GM10847 (cell line): ENCODE measurements around the gene MLNR.

Source experiments
- POLR2A ChIP-seq: IDR thresholded peaks from 2 replicates; pipeline ENCODE4 v1.6.1; 2011; ENCODE audit not compliant: insufficient read length; ENCODE audit errors: extremely low read depth

The MLNR gene, protein sequence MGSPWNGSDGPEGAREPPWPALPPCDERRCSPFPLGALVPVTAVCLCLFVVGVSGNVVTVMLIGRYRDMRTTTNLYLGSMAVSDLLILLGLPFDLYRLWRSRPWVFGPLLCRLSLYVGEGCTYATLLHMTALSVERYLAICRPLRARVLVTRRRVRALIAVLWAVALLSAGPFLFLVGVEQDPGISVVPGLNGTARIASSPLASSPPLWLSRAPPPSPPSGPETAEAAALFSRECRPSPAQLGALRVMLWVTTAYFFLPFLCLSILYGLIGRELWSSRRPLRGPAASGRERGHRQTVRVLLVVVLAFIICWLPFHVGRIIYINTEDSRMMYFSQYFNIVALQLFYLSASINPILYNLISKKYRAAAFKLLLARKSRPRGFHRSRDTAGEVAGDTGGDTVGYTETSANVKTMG

DNA sequence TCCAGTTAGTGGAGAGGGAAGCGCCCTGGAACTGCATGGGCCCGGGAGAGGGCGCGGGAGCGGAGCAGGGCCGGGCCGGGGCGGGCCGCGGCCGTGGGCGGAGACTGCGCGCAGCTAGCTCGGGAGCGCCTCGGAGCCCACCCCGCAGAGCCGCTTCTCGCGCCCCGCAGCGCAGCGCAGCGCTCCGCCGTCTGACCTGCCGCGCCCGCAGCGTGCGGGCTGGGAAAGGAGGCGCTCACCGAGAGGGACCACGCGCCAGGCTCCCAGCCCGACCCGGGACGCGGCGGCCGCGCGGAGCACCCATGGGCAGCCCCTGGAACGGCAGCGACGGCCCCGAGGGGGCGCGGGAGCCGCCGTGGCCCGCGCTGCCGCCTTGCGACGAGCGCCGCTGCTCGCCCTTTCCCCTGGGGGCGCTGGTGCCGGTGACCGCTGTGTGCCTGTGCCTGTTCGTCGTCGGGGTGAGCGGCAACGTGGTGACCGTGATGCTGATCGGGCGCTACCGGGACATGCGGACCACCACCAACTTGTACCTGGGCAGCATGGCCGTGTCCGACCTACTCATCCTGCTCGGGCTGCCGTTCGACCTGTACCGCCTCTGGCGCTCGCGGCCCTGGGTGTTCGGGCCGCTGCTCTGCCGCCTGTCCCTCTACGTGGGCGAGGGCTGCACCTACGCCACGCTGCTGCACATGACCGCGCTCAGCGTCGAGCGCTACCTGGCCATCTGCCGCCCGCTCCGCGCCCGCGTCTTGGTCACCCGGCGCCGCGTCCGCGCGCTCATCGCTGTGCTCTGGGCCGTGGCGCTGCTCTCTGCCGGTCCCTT, at the start of gene MLNR:
Gene MLNR, plus strand, starts transcription at position 303 of the 820 bp plus-strand sequence. Its CDS starts 0 bp downstream, at position 303.
- no peak for TF ChIP-seq POLR2A

DNA sequence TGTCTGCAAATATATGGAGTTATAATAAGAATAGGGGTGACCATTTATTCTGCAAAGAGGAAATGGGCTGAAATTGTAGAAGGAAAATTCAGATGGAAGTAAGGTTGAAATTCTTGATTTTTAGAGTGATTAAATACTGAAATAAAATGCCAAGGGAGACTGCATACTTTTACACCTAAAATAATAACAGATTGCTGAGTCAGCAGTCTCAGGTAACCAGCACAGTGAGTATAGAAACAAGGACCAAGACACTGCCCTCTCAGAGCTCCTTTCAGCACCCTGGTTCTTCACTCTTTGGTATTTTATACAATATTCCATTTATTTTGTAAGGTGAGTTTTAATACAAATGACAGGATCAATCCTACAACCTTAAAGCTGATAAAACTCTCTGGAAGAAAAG, 48.8 kb upstream of the MLNR start:
- no peak for TF ChIP-seq POLR2A

DNA sequence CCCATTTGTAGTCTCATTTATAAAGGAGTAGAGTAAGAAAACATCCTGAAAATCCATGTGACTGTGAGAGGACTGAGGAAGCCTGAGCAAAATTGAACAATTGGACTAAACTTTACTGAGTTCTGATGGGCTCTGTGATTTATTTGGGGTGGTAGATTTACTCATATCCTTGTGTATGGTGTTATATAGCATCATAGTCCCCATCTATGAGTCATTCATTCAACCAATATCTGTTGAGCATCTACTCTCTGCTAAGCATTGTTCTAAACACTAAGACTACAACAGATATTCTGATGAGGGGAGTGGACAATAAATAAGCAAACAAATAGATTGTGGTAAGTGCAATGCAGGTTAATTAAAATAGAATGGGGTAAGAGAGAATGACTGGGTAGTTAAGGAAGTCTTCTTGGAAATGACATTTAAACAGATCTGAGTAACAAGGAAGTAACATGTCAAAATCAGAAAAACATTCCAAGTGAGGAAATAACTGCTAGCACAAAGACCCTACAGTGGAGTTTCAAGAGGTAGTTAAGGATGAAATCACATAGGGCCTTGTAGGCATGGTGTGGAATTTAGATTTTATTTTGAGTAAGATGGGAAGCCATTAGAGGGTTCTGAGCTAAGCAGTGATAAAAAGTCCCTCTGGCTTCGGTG, 36.3 kb upstream of the MLNR start:
- TF ChIP-seq POLR2A, result no peak

DNA sequence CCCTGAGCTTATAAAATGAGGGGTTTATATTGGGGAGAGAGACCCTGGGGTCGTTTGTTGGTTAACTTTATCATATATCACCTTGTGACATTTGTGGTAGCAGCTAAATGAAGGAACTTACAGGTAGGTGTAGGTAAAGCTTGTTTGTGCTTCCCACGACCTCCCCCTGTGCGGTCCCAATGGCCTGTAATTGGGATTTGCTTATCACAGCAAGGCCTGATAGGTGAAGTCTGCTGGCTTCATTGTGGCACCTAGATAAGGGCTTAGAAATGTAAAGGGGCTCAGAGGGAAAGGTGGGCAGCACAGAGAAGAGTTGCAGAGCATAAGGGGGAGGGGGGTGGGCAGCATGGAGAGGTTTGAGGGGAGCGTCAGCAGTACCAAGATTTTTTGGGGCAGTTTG, 35.5 kb upstream of the MLNR start:
- no peak for TF ChIP-seq POLR2A

DNA sequence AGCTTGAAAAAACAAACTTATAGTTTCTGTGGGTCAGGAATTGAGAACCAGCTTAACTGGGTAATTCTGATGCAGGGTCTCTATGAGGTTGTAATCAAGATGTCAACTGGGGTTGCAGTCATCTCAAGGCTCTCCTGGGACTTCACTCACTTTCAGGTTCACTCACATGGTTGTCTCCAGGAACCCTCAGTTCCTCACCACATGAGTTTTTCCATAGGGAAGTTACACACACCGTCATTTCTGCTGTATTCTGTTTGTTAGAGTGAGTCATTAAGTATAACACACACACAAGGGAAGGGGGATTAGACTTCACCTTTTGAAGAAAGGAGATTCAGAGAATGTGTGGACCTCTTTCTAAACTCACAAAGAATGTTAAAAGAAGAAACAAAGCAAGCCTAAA, 34.9 kb upstream of the MLNR start:
- TF ChIP-seq POLR2A, result no peak

DNA sequence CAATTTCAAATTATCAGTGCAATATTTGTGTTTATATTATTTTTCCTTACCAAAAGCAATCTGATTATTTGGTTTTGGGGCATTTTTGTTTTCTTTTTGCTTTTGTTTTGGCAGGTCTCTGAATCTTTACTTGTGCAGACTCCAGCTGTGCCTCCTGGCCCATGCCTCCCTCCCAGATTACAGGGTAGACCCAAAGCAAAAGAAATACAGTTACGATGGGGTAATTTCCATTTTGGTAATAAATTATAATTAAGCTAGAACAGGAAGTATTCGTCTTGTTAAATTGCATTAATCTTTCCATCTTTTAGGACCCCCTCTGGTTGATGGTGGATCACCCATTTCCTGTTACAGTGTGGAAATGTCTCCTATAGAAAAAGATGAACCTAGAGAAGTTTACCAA, 29.2 kb upstream of the MLNR start:
- TF ChIP-seq POLR2A, result no peak

DNA sequence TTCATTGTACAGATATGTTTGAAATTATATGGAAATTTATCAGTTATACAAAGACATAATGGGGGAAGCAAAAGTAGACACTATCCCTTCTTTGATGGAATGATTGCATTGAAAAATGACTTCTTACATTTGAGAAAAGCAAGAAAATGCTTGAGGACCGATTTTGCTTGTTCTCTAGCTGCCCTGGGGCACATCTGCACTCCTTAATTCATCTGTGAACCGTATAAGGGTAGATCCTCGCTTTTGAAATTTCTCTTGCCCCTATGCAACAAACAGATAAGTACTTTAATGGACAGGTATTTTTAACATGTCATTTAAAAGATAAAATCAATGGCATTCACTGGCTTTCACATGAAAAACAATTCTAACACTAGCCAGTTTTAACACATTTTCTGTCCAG, 13.5 kb upstream of the MLNR start:
- TF ChIP-seq POLR2A, result no peak

DNA sequence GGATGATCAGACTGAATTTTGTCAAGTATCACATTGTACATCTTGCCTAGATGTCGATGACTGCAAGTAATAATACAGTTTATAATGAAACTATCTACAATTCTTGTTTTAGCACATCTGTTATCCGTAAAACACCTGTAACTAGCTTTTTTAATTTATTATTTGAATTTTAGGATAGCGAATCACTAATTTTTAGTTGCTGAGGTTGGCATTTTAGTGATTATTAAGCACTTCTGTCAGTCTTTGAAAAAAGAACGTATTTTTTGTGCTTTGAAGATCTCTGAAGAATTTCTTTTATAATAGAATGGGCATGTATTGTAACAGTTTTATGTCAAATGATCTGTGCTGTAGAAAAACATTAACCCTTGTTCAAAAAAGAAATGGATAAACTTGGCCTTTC, 11.5 kb upstream of the MLNR start:
- TF ChIP-seq POLR2A, result no peak

DNA sequence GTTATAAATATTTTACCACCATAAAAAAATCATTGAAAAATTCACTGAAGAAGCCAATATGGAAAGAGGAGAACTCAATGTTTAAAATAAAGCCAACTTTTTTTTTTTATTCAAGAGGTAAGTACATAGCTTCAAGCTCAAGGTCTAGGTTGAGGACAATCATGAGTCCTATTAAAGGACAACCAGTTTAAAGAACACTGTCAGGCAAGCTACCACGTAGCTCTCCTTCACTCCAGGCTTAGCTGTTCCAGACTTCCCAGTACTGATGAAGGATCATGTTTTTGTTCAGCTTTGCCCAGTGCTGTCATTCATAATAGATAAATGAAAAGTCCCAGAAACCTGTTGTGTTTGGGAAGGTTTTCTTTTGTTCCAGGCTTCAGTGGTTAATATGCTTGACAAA, 10.0 kb upstream of the MLNR start:
- no peak for TF ChIP-seq POLR2A

DNA sequence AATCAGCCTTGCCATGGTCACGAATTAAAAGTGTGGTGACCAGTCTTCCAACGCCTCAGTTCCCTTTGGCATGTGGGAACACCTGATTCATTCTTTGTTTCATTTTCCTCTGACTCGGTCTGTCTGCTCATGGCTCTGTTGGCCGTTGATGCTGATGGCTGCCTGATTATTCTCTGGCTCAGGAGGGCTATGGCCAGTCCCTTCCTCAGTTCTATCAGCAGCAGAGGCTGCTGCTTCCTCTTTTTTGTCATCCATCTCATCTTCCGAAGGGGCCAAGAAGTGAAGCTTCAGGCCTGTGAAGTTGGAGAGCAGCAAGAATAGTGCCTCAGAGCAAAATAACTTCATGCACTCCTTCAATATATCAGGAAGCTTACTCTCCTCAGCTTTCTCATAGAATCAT, 9.5 kb upstream of the MLNR start:
- TF ChIP-seq POLR2A, result no peak

DNA sequence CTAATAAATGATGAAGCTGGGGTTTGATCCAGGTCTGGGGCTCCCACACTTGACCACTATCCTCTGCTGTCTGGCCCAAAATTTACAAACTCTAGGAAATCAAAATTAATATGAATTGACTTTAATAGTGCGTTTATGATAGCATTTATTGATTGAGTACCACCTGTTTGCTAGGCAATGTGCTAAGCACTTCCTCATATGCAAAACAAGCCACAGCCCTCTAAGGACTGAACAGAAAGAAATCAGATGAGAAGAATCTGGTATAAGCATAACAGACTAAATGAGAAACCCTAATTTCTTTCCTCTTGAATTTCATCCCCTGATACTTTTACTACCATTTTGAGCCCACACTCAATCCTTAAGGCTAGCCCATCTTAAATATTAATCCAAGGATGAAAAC, 6.6 kb upstream of the MLNR start:
- no peak for TF ChIP-seq POLR2A

DNA sequence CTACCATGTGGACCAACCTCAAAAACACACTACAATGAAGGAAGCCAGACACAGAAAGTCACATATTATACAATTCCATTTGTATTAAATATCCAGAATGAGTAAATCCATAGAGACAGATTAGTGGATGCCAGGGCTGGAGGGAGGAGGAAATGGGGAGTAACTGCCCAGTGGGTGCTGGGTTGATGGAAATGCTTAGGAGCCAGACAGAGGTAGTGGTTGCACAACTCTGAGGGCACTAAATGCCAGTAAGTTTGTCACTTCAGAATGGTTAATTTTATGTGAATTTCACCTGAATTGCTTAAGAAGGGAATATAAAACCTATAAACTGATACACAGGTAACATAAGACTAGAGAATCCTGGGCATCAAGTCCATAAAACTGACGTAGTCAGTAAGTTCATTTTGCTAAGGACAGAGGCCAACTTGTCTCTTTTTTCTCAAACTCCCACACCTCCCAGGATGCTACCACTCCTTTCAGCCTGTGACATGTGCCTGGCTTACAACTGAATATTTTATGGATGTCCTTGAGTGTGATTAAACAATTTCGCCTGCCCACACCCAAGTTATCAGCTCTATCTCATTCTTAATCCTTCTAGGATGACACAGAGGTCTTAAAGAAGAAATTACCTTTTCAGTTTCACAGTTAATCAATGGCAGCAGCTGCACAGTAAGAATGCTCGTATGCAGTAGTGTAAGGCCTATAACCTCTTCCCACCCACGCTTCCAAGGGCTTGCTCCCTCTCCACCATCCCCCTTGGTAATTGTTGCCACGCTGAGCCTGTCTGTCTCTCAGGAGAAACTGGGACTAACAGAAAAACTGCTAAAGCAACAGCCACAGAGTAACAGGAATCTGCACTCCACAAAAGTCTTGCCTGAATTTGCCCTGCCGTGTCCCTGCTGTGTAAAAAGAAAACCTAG, 5.9 kb upstream of the MLNR start:
- no peak for TF ChIP-seq POLR2A

DNA sequence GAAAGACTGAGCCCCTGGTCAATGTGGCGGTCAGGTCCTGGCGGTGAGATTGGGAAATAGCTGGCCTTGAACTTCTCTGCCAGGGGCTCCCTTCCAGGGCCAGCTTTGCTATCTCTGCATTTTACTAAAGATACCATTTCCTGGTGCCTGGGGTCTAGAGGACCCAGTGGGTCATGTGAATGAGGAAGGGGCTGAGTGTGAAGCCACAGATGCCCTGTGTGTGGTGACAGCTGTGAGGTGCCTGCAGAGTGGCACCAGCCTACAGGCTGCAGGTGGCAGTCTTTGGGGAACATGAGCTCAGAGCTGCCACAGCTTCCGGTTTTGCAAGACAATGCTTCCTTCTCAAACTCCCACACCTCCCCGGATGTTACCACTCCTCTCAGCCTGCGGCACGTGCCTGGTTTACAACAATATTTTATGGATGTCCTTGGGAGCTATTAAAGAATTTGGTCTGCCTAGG, 5.2 kb upstream of the MLNR start:
- TF ChIP-seq POLR2A, result no peak

DNA sequence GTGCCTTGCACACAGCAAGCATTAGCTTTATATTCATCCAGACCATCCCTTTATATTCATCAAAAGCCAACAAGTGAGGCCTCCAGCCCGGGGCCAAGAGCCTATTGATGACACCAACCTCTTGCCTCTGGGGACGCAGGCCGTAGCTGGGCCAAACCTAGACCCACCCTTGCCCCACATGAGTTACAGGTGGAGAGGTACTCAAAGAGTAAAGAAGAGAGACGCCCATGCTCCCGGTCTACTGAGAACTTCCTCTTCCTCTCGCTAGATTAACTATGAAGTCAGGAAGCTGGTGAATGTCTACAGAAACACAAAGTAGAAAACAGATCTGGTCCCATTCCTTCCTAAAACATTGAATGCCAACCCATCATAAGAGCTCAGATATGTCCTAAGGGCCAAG, 3.8 kb upstream of the MLNR start:
- TF ChIP-seq POLR2A, result no peak
